Activated T-helper 1 cell treated with anti-CD3 and anti-CD28 coated beads, Interleukin-12 subunit alpha, Interleukin-12 subunit beta, Interleukin-2, Interleukin-4 antibody, amounts not matched to agents 30 ng/mL and 10 ng/mL and 1 ng/mL, durations not matched to agents 14 hours and 24 hours and 36 hours (primary cell): Measurements from ENCODE around the gene MYO19. TPM values are rescaled to one million over a fixed set of nuclear protein-coding genes. Genes with fewer than 3 reads are reported as not detected.
A peak's percentile ranks its signal among the peaks of the same experiment; 100 is the strongest.

Experiments
- DNase-seq: peaks from one replicate; pipeline ENCODE4 v3.0.0; 2021; ENCODE audit warnings: low spot score
- H3K27ac Mint-ChIP-seq: one replicate; pipeline ENCODE4 v1.8.0; 2021; ENCODE audit warnings: mild to moderate bottlenecking, mixed read lengths
- H3K27me3 Mint-ChIP-seq: one replicate; pipeline ENCODE4 v1.8.0; 2022; ENCODE audit warnings: mild to moderate bottlenecking, moderate library complexity, mixed read lengths; ENCODE audit not compliant: insufficient read depth
- H3K36me3 Mint-ChIP-seq: one replicate; pipeline ENCODE4 v1.8.0; 2021; ENCODE audit warnings: low read depth, mixed read lengths
- H3K4me1 Mint-ChIP-seq: one replicate; pipeline ENCODE4 v1.8.0; 2021; ENCODE audit warnings: low read depth, mixed read lengths
- H3K4me3 Mint-ChIP-seq: one replicate; pipeline ENCODE4 v1.8.0; 2021; ENCODE audit warnings: mild to moderate bottlenecking, moderate library complexity, mixed read lengths
- H3K9me3 Mint-ChIP-seq: one replicate; pipeline ENCODE4 v1.8.0; 2021; ENCODE audit warnings: mixed read lengths
- intact Hi-C: fragments of 100-400 bp; cut with micrococcal nuclease; formaldehyde crosslinking; loops from one replicate; pipeline ENCODE4 v1.15.1; 2024
- total RNA-seq: library from RNA; stranded (reverse); gene quantifications from 2 replicates; pipeline ENCODE4 v1.2.3, GENCODE V29; 2022

The MYO19 gene
- total RNA-seq, 1 donor from 2014 or later: 159 TPM

- H3K27me3 Mint-ChIP-seq: no peaks in the 10 kb centered on the region
- peak overlapping the region; percentile 91 for H3K4me3 Mint-ChIP-seq
- intact Hi-C loops: loop anchor here (1.0 to 5.0 kb wide), 4 partner anchors 46 to 1062 kb away; partner anchors contain the start of genes DHRS11, SYNRG and ZNHIT3
Observed at GRCh38 chr17:36545077-36545464, 10.4 kb upstream of the MYO19 start.

GRCh38 chr17:36544307-36545076, 9.8 kb upstream of the MYO19 start, which contains the start of gene GGNBP2:
GGNBP2 (plus strand) TSS chr17:36544919; CDS start chr17:36545725, 806 bp downstream.
- intact Hi-C loops: loop anchor here (1.0 to 5.0 kb wide), 6 partner anchors 9 to 1063 kb away; partner anchors contain the start of genes DHRS11, MRM1, SYNRG and ZNHIT3
- H3K9me3 Mint-ChIP-seq: no peaks in the 10 kb centered on the region
- peaks cover 18% of the 10 kb centered on the region for H3K36me3 Mint-ChIP-seq
- H3K4me1 Mint-ChIP-seq: peaks cover 28% of the 10 kb centered on the region
- H3K27me3 Mint-ChIP-seq: no peaks in the 10 kb centered on the region
- DNase-seq: peak; percentile 89
- peak within 1 kb of the TSS; percentile 99 for H3K27ac Mint-ChIP-seq
- peak within 1 kb of the TSS; percentile 91 for H3K4me3 Mint-ChIP-seq

More at GRCh38 chr17:36545077-36545464, 10.4 kb upstream of the MYO19 start:
- peaks cover 29% of the 10 kb centered on the region for H3K4me1 Mint-ChIP-seq
- DNase-seq: no peak
- peak overlapping the region; percentile 99 for H3K27ac Mint-ChIP-seq
- H3K9me3 Mint-ChIP-seq: no peaks in the 10 kb centered on the region
- peaks cover 15% of the 10 kb centered on the region for H3K36me3 Mint-ChIP-seq

GRCh38 chr17:36544044-36544306, 9.3 kb upstream of the MYO19 start:
- peak overlapping the region; percentile 91 for H3K4me3 Mint-ChIP-seq
- H3K36me3 Mint-ChIP-seq: peaks cover 19% of the 10 kb centered on the region
- H3K27ac Mint-ChIP-seq: peak overlapping the region; percentile 99
- H3K27me3 Mint-ChIP-seq: no peaks in the 10 kb centered on the region
- intact Hi-C loops: loop anchor here (1.0 to 2.0 kb wide), 3 partner anchors 9 to 57 kb away; partner anchors contain the start of genes DHRS11 and MRM1
- H3K9me3 Mint-ChIP-seq: no peaks in the 10 kb centered on the region
- DNase-seq: no peak
- H3K4me1 Mint-ChIP-seq: peaks cover 26% of the 10 kb centered on the region

- intact Hi-C loops: no loop called here
- H3K4me3 Mint-ChIP-seq: peak overlapping the region; percentile 26
Observed at GRCh38 chr17:36542755-36543154, 8.1 kb upstream of the MYO19 start.

GRCh38 chr17:36540696-36541095, 6.0 kb upstream of the MYO19 start:
- Mint-ChIP-seq H3K4me1 (peaks cover 13% of the 10 kb centered on the region), H3K27ac (no peak overlapping the region), H3K4me3 (no peak overlapping the region), H3K36me3 (peaks cover 21% of the 10 kb centered on the region), H3K9me3 (no peaks in the 10 kb centered on the region), H3K27me3 (no peaks in the 10 kb centered on the region)
- DNase-seq: no peak
- intact Hi-C loops: no loop called here

More at GRCh38 chr17:36542755-36543154, 8.1 kb upstream of the MYO19 start:
- no peaks in the 10 kb centered on the region for H3K9me3 Mint-ChIP-seq
- no peaks in the 10 kb centered on the region for H3K27me3 Mint-ChIP-seq
- no peak for DNase-seq
- no peak overlapping the region for H3K27ac Mint-ChIP-seq
- H3K4me1 Mint-ChIP-seq: peaks cover 17% of the 10 kb centered on the region
- H3K36me3 Mint-ChIP-seq: peaks cover 24% of the 10 kb centered on the region

- H3K9me3 Mint-ChIP-seq: no peaks in the 10 kb centered on the region
- H3K27ac Mint-ChIP-seq: peak overlapping the region; percentile 99
- H3K27me3 Mint-ChIP-seq: no peaks in the 10 kb centered on the region
- intact Hi-C loops: loop anchor here (1.0 to 10.0 kb wide), 3 partner anchors 9 to 409 kb away; partner anchors contain the start of genes AATF, DHRS11 and GGNBP2
- peaks cover 37% of the 10 kb centered on the region for H3K36me3 Mint-ChIP-seq
- H3K4me1 Mint-ChIP-seq: peaks cover 39% of the 10 kb centered on the region
- DNase-seq: no peak
- H3K4me3 Mint-ChIP-seq: peak overlapping the region; percentile 98
Observed at GRCh38 chr17:36535669-36536081, 1.0 kb upstream of the MYO19 start.

GRCh38 chr17:36533935-36534839, 481 bp downstream of the MYO19 start:
- Mint-ChIP-seq H3K27me3 (no peaks in the 10 kb centered on the region), H3K4me1 (peaks cover 38% of the 10 kb centered on the region), H3K9me3 (no peaks in the 10 kb centered on the region), H3K36me3 (peaks cover 34% of the 10 kb centered on the region), H3K27ac (peak overlapping the region; percentile 99), H3K4me3 (peak overlapping the region; percentile 98)
- intact Hi-C loops: loop anchor here (1.0 to 10.0 kb wide), 3 partner anchors 48 to 411 kb away; partner anchors contain the start of genes AATF, MRM1 and ZNHIT3
- DNase-seq: peak; percentile 38

GRCh38 chr17:36532435-36532975, 2.2 kb downstream of the MYO19 start:
- Mint-ChIP-seq H3K27ac (peak overlapping the region; percentile 66), H3K27me3 (no peaks in the 10 kb centered on the region), H3K9me3 (no peaks in the 10 kb centered on the region), H3K4me3 (peak overlapping the region; percentile 68), H3K4me1 (peaks cover 41% of the 10 kb centered on the region), H3K36me3 (peaks cover 32% of the 10 kb centered on the region)
- intact Hi-C loops: loop anchor here (10.0 kb wide), 1 partner anchor 412 kb away; the partner anchor contains the start of gene AATF
- DNase-seq: no peak

GRCh38 chr17:36529121-36529520, 5.5 kb downstream of the MYO19 start:
- Mint-ChIP-seq H3K4me3 (no peak overlapping the region), H3K9me3 (no peaks in the 10 kb centered on the region), H3K36me3 (peaks cover 49% of the 10 kb centered on the region), H3K27me3 (no peaks in the 10 kb centered on the region), H3K4me1 (peaks cover 50% of the 10 kb centered on the region), H3K27ac (no peak overlapping the region)
- DNase-seq: no peak
- intact Hi-C loops: no loop called here

- no peaks in the 10 kb centered on the region for H3K9me3 Mint-ChIP-seq
Observed at GRCh38 chr17:36527621-36528250, 6.9 kb downstream of the MYO19 start.

GRCh38 chr17:36525888-36526287, 8.8 kb downstream of the MYO19 start:
- H3K9me3 Mint-ChIP-seq: no peaks in the 10 kb centered on the region
- H3K27ac Mint-ChIP-seq: no peak overlapping the region
- H3K27me3 Mint-ChIP-seq: no peaks in the 10 kb centered on the region
- intact Hi-C loops: no loop called here
- H3K36me3 Mint-ChIP-seq: peaks cover 36% of the 10 kb centered on the region
- DNase-seq: no peak
- H3K4me1 Mint-ChIP-seq: peaks cover 31% of the 10 kb centered on the region
- no peak overlapping the region for H3K4me3 Mint-ChIP-seq

More at GRCh38 chr17:36527621-36528250, 6.9 kb downstream of the MYO19 start:
- Mint-ChIP-seq H3K4me3 (no peak overlapping the region), H3K27ac (no peak overlapping the region), H3K4me1 (peaks cover 40% of the 10 kb centered on the region), H3K36me3 (peaks cover 48% of the 10 kb centered on the region), H3K27me3 (no peaks in the 10 kb centered on the region)
- no peak for DNase-seq
- intact Hi-C loops: no loop called here

- Mint-ChIP-seq H3K9me3 (no peaks in the 10 kb centered on the region), H3K27ac (no peak overlapping the region), H3K4me3 (no peak overlapping the region), H3K36me3 (peaks cover 43% of the 10 kb centered on the region), H3K27me3 (no peaks in the 10 kb centered on the region), H3K4me1 (peaks cover 31% of the 10 kb centered on the region)
- intact Hi-C loops: no loop called here
- DNase-seq: no peak
Observed at GRCh38 chr17:36525113-36525512, 9.6 kb downstream of the MYO19 start.
